Neural cell (in vitro differentiated cells): ENCODE results near the gene CCDC83. TPM values are rescaled to one million over a fixed set of nuclear protein-coding genes. Genes with fewer than 3 reads are reported as not detected.

ENCODE experiments used
- H2AFZ ChIP-seq: fragments of 200-600, 300-800 bp; sonication (generic), shearing (Covaris generic); 2 replicates; pipeline ENCODE4 v1.6.0; 2014; ENCODE audit warnings: low read depth, mild to moderate bottlenecking, antibody characterized with exemption, low read length, moderate library complexity
- H3F3A ChIP-seq: fragments of 200-600 bp; shearing (Covaris generic); 2 replicates; pipeline ENCODE4 v1.6.1; 2016; ENCODE audit warnings: mild to moderate bottlenecking, moderate library complexity, mixed read lengths, antibody characterized with exemption, low read length; ENCODE audit not compliant: insufficient read depth, poor library complexity, severe bottlenecking
- H3K27ac ChIP-seq: fragments of 200-600, 300-800 bp; sonication (generic), shearing (Covaris generic); 2 replicates; pipeline ENCODE4 v1.5.1; 2014; ENCODE audit warnings: mild to moderate bottlenecking, low read length, moderate library complexity
- H3K27me3 ChIP-seq: fragments of 300-800, 200-600 bp; sonication (generic), shearing (Covaris generic); 2 replicates; pipeline ENCODE4 v1.6.0; 2014; ENCODE audit warnings: mild to moderate bottlenecking, low read depth, low read length, moderate library complexity; ENCODE audit not compliant: insufficient read depth
- H3K36me3 ChIP-seq: fragments of 300-800, 200-600 bp; sonication (generic), shearing (Covaris generic); 2 replicates; pipeline ENCODE4 v1.5.1; 2014; ENCODE audit warnings: mild to moderate bottlenecking, antibody characterized with exemption, low read length, moderate library complexity; ENCODE audit not compliant: insufficient read depth
- H3K4me2 ChIP-seq: fragments of 300-800, 200-600 bp; sonication (generic), shearing (Covaris generic); 2 replicates; pipeline ENCODE4 v1.6.0; 2014; ENCODE audit warnings: mild to moderate bottlenecking, low read length
- H3K4me3 ChIP-seq: fragments of 300-800, 200-600 bp; sonication (generic), shearing (Covaris generic); 2 replicates; pipeline ENCODE4 v1.5.1; 2014; ENCODE audit warnings: mild to moderate bottlenecking, low read length, moderate library complexity
- H3K79me2 ChIP-seq: fragments of 200-600 bp; shearing (Covaris generic); replicated peaks from 2 replicates; pipeline ENCODE4 v1.6.0; 2014; ENCODE audit warnings: mild to moderate bottlenecking, low read length, moderate library complexity; ENCODE audit not compliant: insufficient read depth
- H3K9ac ChIP-seq: fragments of 300-800, 200-600 bp; sonication (generic), shearing (Covaris generic); 2 replicates; pipeline ENCODE4 v1.6.1; 2016; ENCODE audit warnings: mild to moderate bottlenecking, low read length, mixed read lengths
- H3K9me2 ChIP-seq: fragments of 200-600 bp; shearing (Covaris generic); 2 replicates; pipeline ENCODE4 v1.6.1; 2016; ENCODE audit warnings: mild to moderate bottlenecking, low read length, mixed read lengths; ENCODE audit not compliant: insufficient read depth
- H3K9me3 ChIP-seq: fragments of 200-600, 300-800 bp; sonication (generic), shearing (Covaris generic); 2 replicates; pipeline ENCODE4 v1.6.1; 2016; ENCODE audit warnings: mild to moderate bottlenecking, mixed run types, low read length, moderate library complexity, mixed read lengths
- H4K20me1 ChIP-seq: fragments of 200-600 bp; shearing (Covaris generic); 2 replicates; pipeline ENCODE4 v1.6.1; 2016; ENCODE audit warnings: mild to moderate bottlenecking, mixed run types; ENCODE audit not compliant: insufficient read depth
- CTCF ChIP-seq: fragments of 450-650 bp; IDR thresholded peaks from 2 replicates; pipeline ENCODE4 v1.5.1; 2014; ENCODE audit warnings: antibody characterized with exemption, mild to moderate bottlenecking, moderate library complexity; ENCODE audit not compliant: poor library complexity, severe bottlenecking
- EP300 ChIP-seq: fragments of 450-650 bp; conservative IDR thresholded peaks from 2 replicates; pipeline ENCODE4 v1.6.1; 2014; ENCODE audit warnings: antibody characterized with exemption, mild to moderate bottlenecking, moderate library complexity; ENCODE audit not compliant: poor library complexity, severe bottlenecking
- EZH2 ChIP-seq: fragments of 200-600, 300-800 bp; shearing (Covaris generic), sonication (generic); IDR thresholded peaks from 2 replicates; pipeline ENCODE4 v1.6.1; 2014; ENCODE audit warnings: antibody characterized with exemption, low read length, borderline replicate concordance, mild to moderate bottlenecking; ENCODE audit not compliant: insufficient read depth, poor library complexity, severe bottlenecking
- MXI1 ChIP-seq: fragments of 450-650 bp; conservative IDR thresholded peaks from 2 replicates; pipeline ENCODE4 v1.6.1; 2014; ENCODE audit warnings: antibody characterized with exemption, mild to moderate bottlenecking; ENCODE audit not compliant: poor library complexity, severe bottlenecking
- POLR2AphosphoS5 ChIP-seq: IDR thresholded peaks from 2 replicates; pipeline ENCODE4 v1.6.1; 2012
- RAD21 ChIP-seq: fragments of 450-650 bp; conservative IDR thresholded peaks from 2 replicates; pipeline ENCODE4 v1.6.1; 2014; ENCODE audit warnings: antibody characterized with exemption, mild to moderate bottlenecking, moderate library complexity
- REST ChIP-seq: IDR thresholded peaks from 2 replicates; pipeline ENCODE4 v1.6.1; 2012; ENCODE audit warnings: borderline replicate concordance
- SMC3 ChIP-seq: fragments of 450-650 bp; conservative IDR thresholded peaks from 2 replicates; pipeline ENCODE4 v1.6.1; 2014; ENCODE audit warnings: antibody characterized with exemption, mild to moderate bottlenecking, moderate library complexity; ENCODE audit not compliant: poor library complexity
- TAF1 ChIP-seq: IDR thresholded peaks from 2 replicates; pipeline ENCODE4 v1.6.1; 2012; ENCODE audit warnings: low read depth
- polyA plus RNA-seq: library from polyadenylated mRNA; depleted of rRNA; stranded (reverse); fragments of >200 nt; gene quantifications from 2 replicates; pipeline ENCODE4 v1.2.3, GENCODE V29; 2014

Gene CCDC83
- polyA plus RNA-seq, 1 donor from 2014 or later: not detected

GRCh38 chr11:85889108-85889507 is 33.9 kb downstream of the CCDC83 start:
- Histone ChIP-seq H3K9me3 (no peaks in the 10 kb centered on the region), H2AFZ (no peak overlapping the region), H3K79me2 (no peaks in the 10 kb centered on the region), H3K4me3 (no peak overlapping the region), H4K20me1 (no peaks in the 10 kb centered on the region), H3K9ac (no peak overlapping the region), H3F3A (no peaks in the 10 kb centered on the region), H3K36me3 (no peaks in the 10 kb centered on the region), H3K27me3 (no peaks in the 10 kb centered on the region), H3K27ac (no peak overlapping the region), H3K4me2 (no peak overlapping the region), H3K9me2 (no peaks in the 10 kb centered on the region)
- no peak for TF ChIP-seq TAF1
- no peak for TF ChIP-seq CTCF
- TF ChIP-seq POLR2AphosphoS5: no peak
- no peak for TF ChIP-seq SMC3
- TF ChIP-seq RAD21: no peak
- no peak for TF ChIP-seq EZH2
- no peak for TF ChIP-seq REST
- TF ChIP-seq EP300: no peak
- TF ChIP-seq MXI1: no peak

- no peak overlapping the region for H2AFZ ChIP-seq
- no peak overlapping the region for H3K4me3 ChIP-seq
- H3K79me2 ChIP-seq: no peaks in the 10 kb centered on the region
- no peaks in the 10 kb centered on the region for H3F3A ChIP-seq
- TF ChIP-seq RAD21: no peak
- no peak for TF ChIP-seq CTCF
- TF ChIP-seq MXI1: no peak
- no peak for TF ChIP-seq EP300
- TF ChIP-seq TAF1: no peak
- no peak for TF ChIP-seq EZH2
- no peak for TF ChIP-seq SMC3
- no peak for TF ChIP-seq REST
- TF ChIP-seq POLR2AphosphoS5: no peak
- no peak overlapping the region for H3K27ac ChIP-seq
- no peaks in the 10 kb centered on the region for H3K9me2 ChIP-seq
- H3K9ac ChIP-seq: no peak overlapping the region
- H4K20me1 ChIP-seq: no peaks in the 10 kb centered on the region
- no peaks in the 10 kb centered on the region for H3K27me3 ChIP-seq
- no peaks in the 10 kb centered on the region for H3K36me3 ChIP-seq
- no peaks in the 10 kb centered on the region for H3K9me3 ChIP-seq
- H3K4me2 ChIP-seq: no peak overlapping the region
These were observed 34.7 kb downstream of the CCDC83 start for GRCh38 chr11:85889676-85890579.
